ENCODE results near the gene ANKRD34B. TPM values are rescaled to one million over a fixed set of nuclear protein-coding genes. Genes with fewer than 3 reads are reported as not detected.

ANKRD34B gene
- total and polyA plus RNA-seq, 7 donors: 0.01 TPM; not detected in 6

DNA sequence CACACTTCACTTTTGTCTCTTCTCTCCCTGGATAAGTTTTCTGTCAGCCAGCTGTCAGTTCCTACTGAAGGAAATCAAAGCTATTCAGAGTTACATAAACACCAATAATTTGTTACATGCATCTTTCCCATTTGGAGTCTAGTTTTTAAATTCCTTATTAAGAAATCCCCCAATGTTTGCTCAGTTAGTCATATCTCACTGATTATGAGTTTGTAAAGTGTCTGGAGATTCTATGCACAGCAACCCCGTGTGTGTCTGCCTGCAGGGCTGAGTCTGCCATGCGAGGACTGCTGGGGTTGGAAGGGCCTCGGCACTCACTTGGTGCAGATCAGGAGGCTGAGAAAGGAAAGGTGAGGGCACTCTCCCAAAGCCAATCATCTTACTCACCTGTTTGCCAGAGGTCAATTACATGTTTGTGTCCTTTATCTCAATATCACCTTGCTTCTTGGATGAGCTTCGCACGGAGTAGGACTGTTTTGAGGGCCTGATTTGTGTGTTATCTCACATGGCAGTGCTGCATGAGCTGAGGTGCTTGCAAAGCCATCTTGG lies 3.3 kb downstream of the ANKRD34B start:
- H3K36me3 ChIP-seq: no peaks in the 10 kb centered on the region
- no peaks in the 10 kb centered on the region for H3K9me3 ChIP-seq
- WGBS, 2 donors: 65 to 82% methylated on average over 5 of the region's 5 CpGs
- peaks cover 5 to 40% (median 27%) of the 10 kb centered on the region in 3 donors for H3K27me3 ChIP-seq
- no peak for TF ChIP-seq CTCF (IDR thresholded peaks at IDR 0.05)
- no peak for DNase-seq
- intact Hi-C loops (cut with DNase I): no loop called here
- H3K27ac ChIP-seq: no peak overlapping the region
- peaks cover 0 to 17% (median 16%) of the 10 kb centered on the region in 4 donors for H3K4me1 ChIP-seq
- no peak overlapping the region for H3K4me3 ChIP-seq

- no peaks in the 10 kb centered on the region for H3K9me3 ChIP-seq
- DNase-seq: no peak
- H3K4me3 ChIP-seq: no peak overlapping the region
- intact Hi-C loops (cut with DNase I): no loop called here
- TF ChIP-seq EP300 (IDR thresholded peaks at IDR 0.05) (no peak), POLR2AphosphoS5 (IDR thresholded peaks at IDR 0.05) (no peak), POLR2A (IDR thresholded peaks at IDR 0.05) (no peak), CTCF (IDR thresholded peaks at IDR 0.05) (no peak)
- H3K4me1 ChIP-seq: peaks cover 0 to 14% (median 14%) of the 10 kb centered on the region in 4 donors
- no peaks in the 10 kb centered on the region for H3K36me3 ChIP-seq
- 77 to 86% methylated on average over 5 of the region's 5 CpGs for WGBS, 2 donors
- no peak overlapping the region for H3K27ac ChIP-seq
- H3K27me3 ChIP-seq: peaks cover 5 to 26% (median 16%) of the 10 kb centered on the region in 3 donors
These were observed 4.8 kb downstream of the ANKRD34B start for GRCh38 chr5:80565330-80565729.

DNA sequence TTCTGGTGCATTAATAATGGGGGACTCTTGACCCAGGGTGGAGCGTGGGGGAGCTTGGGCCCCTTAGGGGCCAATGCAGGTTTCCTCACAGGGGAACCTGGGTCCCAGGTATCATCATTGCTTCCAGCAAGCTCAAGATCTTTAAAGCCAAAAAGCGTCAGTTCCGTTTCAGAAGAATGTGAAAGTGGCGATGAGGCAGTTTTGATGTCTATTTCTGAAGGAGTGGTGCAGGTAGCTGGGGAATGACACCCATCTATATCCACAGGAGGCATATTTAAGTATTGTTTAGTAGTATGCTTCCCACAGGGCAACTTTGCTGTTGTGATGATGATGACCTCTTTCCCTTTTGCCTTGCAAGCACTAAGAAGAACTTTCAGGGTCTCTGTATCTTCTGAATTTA lies 10.8 kb downstream of the ANKRD34B start:
- no peak for DNase-seq
- intact Hi-C loops (cut with DNase I): no loop called here
- whole genome bisulfite sequencing, 2 donors: 89 to 93% methylated on average over 4 of the region's 4 CpGs
- Histone ChIP-seq H3K4me1 (no peaks in the 10 kb centered on the region), H3K27me3 (no peaks in the 10 kb centered on the region), H3K36me3 (no peaks in the 10 kb centered on the region), H3K4me3 (no peak overlapping the region), H3K9me3 (no peaks in the 10 kb centered on the region), H3K27ac (no peak overlapping the region)
- no peak for TF ChIP-seq POLR2A (IDR thresholded peaks at IDR 0.05)
- TF ChIP-seq EP300 (IDR thresholded peaks at IDR 0.05): no peak
- no peak for TF ChIP-seq POLR2AphosphoS5 (IDR thresholded peaks at IDR 0.05)
- TF ChIP-seq CTCF (IDR thresholded peaks at IDR 0.05): no peak

DNA sequence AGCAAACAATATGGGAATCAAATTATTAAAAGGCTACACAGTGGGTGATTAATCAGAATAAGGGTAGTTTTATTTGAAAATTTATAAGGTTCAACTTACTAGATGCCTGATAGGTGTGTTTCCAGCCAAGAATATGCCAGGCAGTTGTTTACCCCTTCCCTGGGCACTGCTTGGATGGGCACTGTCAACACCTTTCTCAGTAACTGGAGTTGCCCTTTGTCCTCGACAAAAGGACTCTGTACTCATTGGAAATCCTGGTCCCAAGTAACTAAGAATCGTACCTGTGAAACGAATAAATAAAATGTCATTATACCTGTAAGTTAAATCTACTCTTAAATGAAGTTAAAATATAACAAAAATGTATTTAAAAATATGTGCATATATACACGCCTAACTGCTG lies 15.0 kb downstream of the ANKRD34B start:
- intact Hi-C loops (cut with DNase I): no loop called here
- H3K36me3 ChIP-seq: no peaks in the 10 kb centered on the region

More for the DNA sequence above, 15.0 kb downstream of the ANKRD34B start:
- Histone ChIP-seq H3K9me3 (no peaks in the 10 kb centered on the region), H3K27ac (no peak overlapping the region), H3K4me3 (no peak overlapping the region), H3K4me1 (no peaks in the 10 kb centered on the region), H3K27me3 (no peaks in the 10 kb centered on the region)
- TF ChIP-seq POLR2A (IDR thresholded peaks at IDR 0.05) (no peak), POLR2AphosphoS5 (IDR thresholded peaks at IDR 0.05) (no peak), CTCF (IDR thresholded peaks at IDR 0.05) (no peak), EP300 (IDR thresholded peaks at IDR 0.05) (no peak)
- no peak for DNase-seq
- 48 to 84% methylated on average over 4 of the region's 4 CpGs for WGBS, 2 donors

All from sigmoid colon (tissue), 7 donors.